Testis (tissue), 3 donors: Measurements from ENCODE around the gene SLC5A8. TPM values are rescaled to one million over a fixed set of nuclear protein-coding genes. Genes with fewer than 3 reads are reported as not detected.

Experiments used
- DNase-seq: peaks from one replicate; pipeline ENCODE4 v3.0.0-alpha.2; 2019
- H3K27ac ChIP-seq, 2 donors: fragments of 200-600 bp; sonication (generic); one replicate each; pipeline ENCODE4 v1.5.1; 2019
- H3K27me3 ChIP-seq: fragments of 200-600 bp; sonication (generic); one replicate; pipeline ENCODE4 v1.5.1; 2019
- H3K36me3 ChIP-seq: fragments of 200-600 bp; sonication (generic); one replicate; pipeline ENCODE4 v1.5.1; 2017; ENCODE audit warnings: low read depth; ENCODE audit errors: missing control alignments
- H3K4me1 ChIP-seq: fragments of 200-600 bp; sonication (generic); one replicate; pipeline ENCODE4 v1.5.1; 2019
- H3K4me3 ChIP-seq, 2 donors: fragments of 200-600 bp; sonication (generic); one replicate each; pipeline ENCODE4 v1.5.1; 2017 to 2019
- H3K9me3 ChIP-seq: fragments of 200-600 bp; sonication (generic); one replicate; pipeline ENCODE4 v1.5.1; 2017
- CTCF ChIP-seq, 3 experiments: fragments of 450-650 bp in 2 of 3; fragments of 200-600 bp in 1 of 3; sonication (generic) in 1 of 3; IDR thresholded peaks; one replicate each; pipeline ENCODE4 v1.5.1; 2016 to 2019; ENCODE audit warnings: antibody characterized with exemption in 3 of 3, mild to moderate bottlenecking in 2 of 3, moderate library complexity in 1 of 3
- POLR2A ChIP-seq: fragments of 450-650 bp; IDR thresholded peaks from one replicate; pipeline ENCODE4 v1.6.1; 2017; ENCODE audit warnings: antibody characterized with exemption, mild to moderate bottlenecking, moderate library complexity
- WGBS, 2 donors: methylation state at CpG; one replicate each; pipeline ENCODE4 v1.1.5; 2018; 5-methylcytosine and 5-hydroxymethylcytosine counted together
- intact Hi-C: fragments of 100-400 bp; cut with DNase I; formaldehyde crosslinking; loops from one replicate; pipeline ENCODE4 v1.15.1; 2023; ENCODE audit warnings: low total_unique reads
- polyA plus RNA-seq: library from polyadenylated mRNA; stranded (reverse); fragments of 350-450 nt; fragmentation: Illumina TruSeq; extraction: RNeasy Lipid Tissue Mini Kit (QIAGEN cat#74804); gene quantifications from one replicate; pipeline ENCODE4 v1.2.3, GENCODE V29; 2014; ENCODE audit warnings: low read depth, low replicate concordance; ENCODE audit not compliant: insufficient read depth
- total RNA-seq, 2 donors: library from RNA; depleted of rRNA; stranded (reverse); fragments of >200 nt; gene quantifications; one replicate each; pipeline ENCODE4 v1.2.3, GENCODE V29; 2016

Gene SLC5A8
- total and polyA plus RNA-seq, 3 donors from 2014 or later = 0.31 to 0.71 (median 0.40) TPM

GRCh38 chr12:101115326-101115725, 94.7 kb downstream of the SLC5A8 start:
- Histone ChIP-seq H3K4me3 (no peak overlapping the region), H3K9me3 (no peaks in the 10 kb centered on the region), H3K4me1 (no peaks in the 10 kb centered on the region), H3K27me3 (no peaks in the 10 kb centered on the region), H3K27ac (no peak overlapping the region), H3K36me3 (no peaks in the 10 kb centered on the region)
- 76 to 77% methylated on average over 2 of the region's 2 CpGs for WGBS, 2 donors
- DNase-seq = no peak
- TF ChIP-seq CTCF (IDR thresholded peaks at IDR 0.05) = no peak
- no peak for TF ChIP-seq POLR2A
- intact Hi-C loops = no loop called here

GRCh38 chr12:101111441-101111840, 98.6 kb downstream of the SLC5A8 start:
- DNase-seq = no peak
- TF ChIP-seq CTCF (IDR thresholded peaks at IDR 0.05) (no peak), POLR2A (no peak)
- Histone ChIP-seq H3K4me3 (no peak overlapping the region), H3K27me3 (no peaks in the 10 kb centered on the region), H3K27ac (no peak overlapping the region), H3K9me3 (no peaks in the 10 kb centered on the region), H3K4me1 (no peaks in the 10 kb centered on the region), H3K36me3 (no peaks in the 10 kb centered on the region)
- WGBS, 2 donors = 90 to 92% methylated on average over 2 of the region's 2 CpGs
- intact Hi-C loops = no loop called here

- no peak for DNase-seq
- 85 to 90% methylated on average over 3 of the region's 3 CpGs for WGBS, 2 donors
- Histone ChIP-seq H3K4me1 (no peaks in the 10 kb centered on the region), H3K27ac (no peak overlapping the region), H3K36me3 (no peaks in the 10 kb centered on the region), H3K9me3 (no peaks in the 10 kb centered on the region), H3K27me3 (no peaks in the 10 kb centered on the region), H3K4me3 (no peak overlapping the region)
- no peak for TF ChIP-seq CTCF (IDR thresholded peaks at IDR 0.05)
- no peak for TF ChIP-seq POLR2A
- intact Hi-C loops = no loop called here
Measured at GRCh38 chr12:101110866-101111265, 99.2 kb downstream of the SLC5A8 start.

- intact Hi-C loops = no loop called here
- TF ChIP-seq POLR2A (no peak), CTCF (IDR thresholded peaks at IDR 0.05) (no peak)
- no peaks in the 10 kb centered on the region for H3K4me1 ChIP-seq
- no peaks in the 10 kb centered on the region for H3K27me3 ChIP-seq
- H3K36me3 ChIP-seq = no peaks in the 10 kb centered on the region
- DNase-seq = no peak
- H3K27ac ChIP-seq = no peak overlapping the region
- no peak overlapping the region for H3K4me3 ChIP-seq
- WGBS, 2 donors = 89 to 94% methylated on average over 5 of the region's 5 CpGs
- H3K9me3 ChIP-seq = no peaks in the 10 kb centered on the region
Measured at GRCh38 chr12:101108130-101108529, 101.9 kb downstream of the SLC5A8 start.

GRCh38 chr12:101107032-101107763, 102.8 kb downstream of the SLC5A8 start:
- no peaks in the 10 kb centered on the region for H3K27me3 ChIP-seq
- no peak for TF ChIP-seq CTCF (IDR thresholded peaks at IDR 0.05)
- TF ChIP-seq POLR2A = no peak
- no peak overlapping the region for H3K27ac ChIP-seq
- H3K36me3 ChIP-seq = no peaks in the 10 kb centered on the region
- 91 to 93% methylated on average over 4 of the region's 4 CpGs for WGBS, 2 donors
- DNase-seq = no peak
- H3K4me1 ChIP-seq = no peaks in the 10 kb centered on the region
- intact Hi-C loops = no loop called here
- H3K4me3 ChIP-seq = no peak overlapping the region
- H3K9me3 ChIP-seq = no peaks in the 10 kb centered on the region
